Pulmonary artery endothelial cell (primary cell): Measurements from ENCODE around the gene USP28. TPM values are rescaled to one million over a fixed set of nuclear protein-coding genes. Genes with fewer than 3 reads are reported as not detected.
A peak's percentile ranks its signal among the peaks of the same experiment; 100 is the strongest.
"Not testable (repeated sequence)": the region's sequence is repeated elsewhere in the genome, so short reads cannot be mapped to it uniquely, and the experiment has no call there.

Source experiments
- DNase-seq: peaks from one replicate; pipeline ENCODE4 v3.0.0-alpha.2; 2011; ENCODE audit warnings: low read depth, low spot score
- total RNA-seq: library from RNA; depleted of rRNA; stranded (reverse); fragments of >200 nt; gene quantifications from 2 replicates; pipeline ENCODE4 v1.2.3, GENCODE V29; 2014

USP28 gene
- total RNA-seq, 1 donor from 2014 or later = 31.7 TPM

- DNase-seq = not testable (repeated sequence)
Measured at GRCh38 chr11:113879446-113879845, 4.1 kb upstream of the USP28 start.

DNA sequence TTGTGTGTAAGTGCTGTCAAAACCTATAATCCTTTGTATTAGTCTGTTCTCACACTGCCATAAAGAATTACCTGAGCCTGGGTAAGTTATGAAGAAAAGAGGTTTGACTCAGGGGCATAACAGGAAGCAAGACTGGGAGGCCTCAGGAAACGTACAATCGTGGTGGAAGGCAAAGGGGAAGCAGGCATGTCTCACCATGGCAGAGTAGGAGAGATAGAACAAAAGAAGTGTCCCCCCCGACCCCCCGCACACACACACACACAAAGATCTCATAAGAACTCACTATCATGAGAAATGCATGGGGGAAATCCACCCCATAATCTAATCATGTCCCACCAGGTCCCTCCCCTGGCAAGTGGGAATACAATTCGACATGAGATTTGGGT, 2.3 kb upstream of the USP28 start:
- peak; percentile 39 for DNase-seq

DNA sequence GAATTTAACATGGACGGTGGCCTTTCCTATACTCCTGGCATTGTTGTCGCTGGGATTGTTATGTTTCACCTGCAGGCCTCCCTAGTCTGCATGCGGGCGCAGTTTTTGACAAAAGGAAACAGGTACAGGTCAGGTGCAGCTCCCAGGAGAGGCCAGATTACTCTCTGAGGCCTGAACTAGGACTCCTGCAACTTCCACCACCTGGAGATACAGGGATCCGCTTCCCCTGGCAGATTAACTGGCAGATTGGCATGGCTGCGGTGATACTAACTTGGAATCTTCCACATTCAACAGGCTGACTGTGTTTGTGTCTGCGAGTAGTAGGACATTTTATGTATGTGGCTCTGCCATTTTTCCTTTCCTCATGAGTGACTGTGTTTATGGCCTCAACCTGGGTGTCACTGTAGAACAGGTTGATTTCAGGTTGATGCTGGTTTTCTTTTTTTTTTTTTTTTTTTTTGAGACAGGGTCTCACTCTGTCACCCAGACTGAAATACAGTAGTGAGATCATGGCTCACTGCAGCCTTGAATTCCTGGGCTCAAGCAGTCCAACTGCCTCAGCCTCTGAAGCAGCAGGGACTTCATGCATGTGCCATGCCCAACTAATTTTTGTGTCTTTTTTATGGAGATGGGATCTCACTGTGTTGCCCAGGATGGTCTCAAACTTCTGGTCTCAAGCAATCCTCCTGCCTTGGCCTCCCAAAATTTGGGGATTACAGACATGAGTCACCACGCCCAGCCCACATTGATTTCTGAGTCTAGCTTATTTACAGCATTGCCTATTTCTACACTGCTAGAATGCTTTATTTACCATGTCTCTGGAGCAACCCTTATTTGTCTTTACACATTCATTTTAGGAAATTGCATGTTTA, 1.7 kb upstream of the USP28 start:
- no peak for DNase-seq

- no peak for DNase-seq
Measured at GRCh38 chr11:113876074-113876797, 864 bp upstream of the USP28 start.

- no peak for DNase-seq
Measured at GRCh38 chr11:113874581-113875233, 665 bp downstream of the USP28 start.

GRCh38 chr11:113874096-113874495, 1.3 kb downstream of the USP28 start:
- DNase-seq = no peak

DNA sequence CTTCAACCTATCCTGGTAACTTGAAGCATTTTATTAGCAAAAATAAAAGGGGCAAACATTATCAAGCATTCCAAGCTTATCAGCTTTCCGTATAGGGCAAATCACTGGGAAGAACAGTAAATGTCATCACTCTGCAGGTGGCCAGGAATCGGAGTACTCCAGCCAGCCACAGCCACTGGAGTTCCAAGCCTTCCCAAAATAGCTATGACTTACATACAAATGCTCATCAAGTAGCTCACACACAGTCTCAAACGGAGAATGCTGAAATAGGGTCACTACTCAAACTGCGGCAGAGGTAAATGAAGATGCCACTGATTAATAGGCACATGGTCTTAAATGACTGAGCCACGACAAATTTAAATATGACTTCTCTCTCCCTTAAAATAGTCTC, 2.1 kb downstream of the USP28 start:
- no peak for DNase-seq

DNA sequence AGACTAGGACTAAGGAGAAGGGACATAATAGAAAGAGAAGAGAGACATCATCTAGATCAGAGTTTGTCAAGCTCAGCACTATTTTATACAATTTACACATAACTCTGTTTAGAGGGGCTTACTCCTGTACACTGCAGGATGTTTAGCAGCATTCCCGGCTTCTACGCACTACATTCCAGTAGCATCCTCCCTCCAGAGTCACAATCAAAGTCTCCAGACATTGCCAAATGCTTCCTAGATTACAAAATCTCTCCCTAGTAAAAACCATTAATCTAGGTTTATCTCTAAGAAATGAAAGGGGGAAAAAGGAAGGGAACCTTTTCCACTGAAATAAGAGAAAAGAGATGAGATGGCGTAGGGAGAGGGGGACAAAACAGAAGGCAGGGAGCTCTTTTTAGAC, 4.0 kb downstream of the USP28 start:
- DNase-seq = no peak

DNA sequence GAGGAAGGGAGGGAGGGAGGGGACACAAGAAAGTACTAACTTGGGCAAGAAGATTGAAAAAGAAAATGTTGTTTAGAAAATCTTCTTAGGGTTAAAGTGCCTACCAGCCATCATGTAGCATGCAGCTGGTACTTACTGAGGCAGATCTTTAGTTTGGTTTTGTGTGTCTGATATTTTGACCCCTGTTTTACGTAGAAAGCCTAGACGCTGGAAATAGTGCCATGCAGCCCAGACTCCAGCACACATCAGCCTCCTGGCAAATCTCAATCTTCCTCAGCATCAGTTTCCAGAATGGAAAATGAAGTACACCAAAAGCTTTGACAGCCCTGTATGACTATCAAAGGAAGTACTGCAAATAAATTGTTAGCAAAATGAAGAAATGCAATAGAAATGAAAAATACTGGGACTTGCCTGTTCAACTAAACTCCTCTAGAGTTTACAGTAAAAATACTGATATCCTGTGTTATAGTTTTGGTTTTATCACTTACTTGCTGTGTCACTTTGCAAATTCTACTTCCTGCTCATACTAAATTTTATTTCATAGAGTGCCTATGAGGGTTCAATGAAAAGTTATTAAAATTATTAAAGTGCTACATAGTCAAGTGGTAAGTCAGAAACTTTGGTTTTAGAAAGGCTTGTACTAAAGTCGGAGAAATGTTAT, 7.4 kb downstream of the USP28 start:
- DNase-seq = no peak

DNA sequence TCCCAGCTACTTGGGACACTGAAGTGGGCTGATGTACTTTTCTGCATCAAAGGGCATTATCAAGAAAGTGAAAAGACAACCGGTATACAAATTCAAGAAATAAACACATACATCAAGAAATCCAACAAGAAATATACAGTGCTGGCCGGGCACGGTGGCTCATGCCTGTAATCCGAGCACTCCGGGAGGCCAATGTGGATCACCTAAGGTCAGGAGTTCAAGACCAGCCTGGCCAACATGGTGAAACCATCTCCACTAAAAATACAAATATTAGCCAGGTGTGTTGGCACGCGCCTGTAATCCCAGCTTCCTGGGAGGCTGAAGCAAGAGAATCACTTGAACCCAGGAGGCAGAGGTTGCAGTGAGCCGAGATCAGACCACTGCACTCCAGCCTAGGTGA, 9.5 kb downstream of the USP28 start:
- no peak for DNase-seq

GRCh38 chr11:113864410-113864809, 11.0 kb downstream of the USP28 start:
- DNase-seq = no peak

DNA sequence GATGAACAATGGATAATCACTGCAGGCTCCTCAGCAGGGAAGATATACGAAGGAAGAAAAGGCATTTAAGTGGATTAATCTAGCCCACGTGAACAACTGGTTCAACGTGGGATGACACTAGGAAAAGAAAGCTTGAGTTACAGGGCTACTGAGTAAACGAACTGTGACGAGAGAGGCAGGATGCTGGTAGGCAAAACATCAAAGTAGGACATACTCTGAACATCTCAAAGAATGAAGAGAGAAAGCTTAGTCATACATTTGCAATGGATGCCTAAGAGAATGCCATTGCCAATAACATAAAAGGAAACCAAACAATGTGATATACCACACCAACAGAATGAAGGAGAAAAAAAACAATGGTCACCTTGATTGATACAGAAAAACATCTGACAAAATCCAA, 12.9 kb downstream of the USP28 start:
- DNase-seq = no peak

- DNase-seq = no peak
Measured at GRCh38 chr11:113859665-113860064, 15.7 kb downstream of the USP28 start.

DNA sequence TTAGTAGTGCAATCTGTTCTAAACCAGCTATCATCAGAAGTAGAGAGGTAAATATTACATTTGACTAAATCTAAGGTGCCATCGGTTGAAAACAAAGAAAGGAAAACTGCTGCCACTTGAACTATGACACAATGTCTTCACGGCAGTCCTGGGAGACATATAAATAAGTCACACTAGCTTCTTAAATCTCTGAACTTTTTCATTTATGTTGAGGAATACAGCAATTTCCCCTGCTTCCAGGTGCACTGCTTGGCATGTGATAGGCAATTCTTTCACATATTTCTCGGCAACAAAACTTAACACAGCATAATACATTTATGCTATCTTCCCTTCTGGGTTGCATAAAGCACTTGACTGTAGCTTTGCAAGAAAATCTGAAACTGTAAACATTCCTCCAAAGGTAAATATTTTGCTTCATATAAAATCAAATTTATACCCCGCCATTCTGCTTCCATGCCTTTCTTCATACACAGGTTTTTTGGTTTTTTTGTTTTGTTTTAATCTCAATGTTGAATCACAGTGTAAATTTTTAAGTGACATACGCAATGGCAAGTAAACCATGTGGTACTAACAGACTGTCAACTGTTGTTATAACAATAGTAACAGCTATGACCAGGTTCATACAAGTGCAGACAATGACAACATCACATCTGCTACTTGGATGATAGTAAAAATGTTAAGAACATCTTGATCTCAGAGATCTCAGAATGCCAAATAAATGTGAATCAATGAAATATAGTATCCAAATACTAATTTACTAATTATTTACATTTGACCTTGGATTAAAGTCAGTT, 18.2 kb downstream of the USP28 start:
- DNase-seq = no peak

DNA sequence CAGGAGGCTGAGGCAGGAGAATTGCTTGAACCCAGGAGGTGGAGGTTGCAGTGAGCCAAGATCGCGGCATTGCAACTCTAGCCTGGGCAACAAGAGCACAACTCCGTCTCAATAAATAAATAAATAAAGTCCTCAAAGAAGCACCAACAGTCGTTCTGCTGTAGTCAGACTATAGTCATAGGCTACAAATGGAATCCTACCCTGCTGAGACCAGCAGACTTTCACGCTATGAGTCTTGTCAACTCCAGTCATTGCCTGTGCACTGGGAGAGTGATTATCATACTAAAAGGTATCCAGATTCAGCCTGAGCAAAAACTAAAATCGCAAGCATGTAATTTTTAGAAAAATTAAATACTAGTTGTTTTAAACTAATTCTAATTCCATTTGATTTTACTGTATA, 19.6 kb downstream of the USP28 start:
- no peak for DNase-seq

DNA sequence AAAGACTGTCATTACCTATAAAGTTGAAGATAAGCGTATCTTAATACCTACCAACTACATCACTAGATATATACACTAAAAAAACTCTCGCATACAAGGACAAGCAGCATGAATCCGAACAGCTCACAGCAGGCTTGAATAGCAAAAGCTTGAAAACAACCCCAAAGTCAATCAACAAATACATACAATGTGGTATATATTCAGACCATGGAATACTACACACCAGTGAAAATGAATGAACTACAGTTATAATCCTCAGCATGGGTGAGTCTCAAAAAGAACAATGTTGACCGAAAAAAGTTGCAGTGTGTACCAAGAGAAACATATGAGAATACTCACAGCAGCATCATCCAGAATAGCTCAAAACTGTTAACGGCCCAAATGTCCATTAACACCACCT, 25.2 kb downstream of the USP28 start:
- DNase-seq = no peak

GRCh38 chr11:113849713-113850112, 25.7 kb downstream of the USP28 start:
- DNase-seq = no peak

DNA sequence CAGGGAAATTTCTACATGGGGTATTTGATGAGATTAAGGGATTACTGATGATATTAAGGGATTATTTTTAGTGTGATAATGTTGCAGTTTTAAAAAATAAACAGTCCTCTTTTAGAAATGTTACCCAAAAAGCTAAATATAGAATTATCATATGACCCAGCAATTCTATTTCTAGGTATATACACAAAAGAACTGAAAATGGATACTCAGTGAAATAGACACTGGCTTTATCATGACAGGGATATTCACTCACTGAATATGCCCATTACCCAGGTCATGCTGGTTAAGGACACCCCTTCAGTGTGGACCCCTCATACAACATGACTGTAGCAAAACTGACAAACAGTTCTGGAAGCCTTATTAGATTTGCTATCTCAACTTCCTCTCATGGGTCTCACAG, 27.8 kb downstream of the USP28 start:
- no peak for DNase-seq

DNA sequence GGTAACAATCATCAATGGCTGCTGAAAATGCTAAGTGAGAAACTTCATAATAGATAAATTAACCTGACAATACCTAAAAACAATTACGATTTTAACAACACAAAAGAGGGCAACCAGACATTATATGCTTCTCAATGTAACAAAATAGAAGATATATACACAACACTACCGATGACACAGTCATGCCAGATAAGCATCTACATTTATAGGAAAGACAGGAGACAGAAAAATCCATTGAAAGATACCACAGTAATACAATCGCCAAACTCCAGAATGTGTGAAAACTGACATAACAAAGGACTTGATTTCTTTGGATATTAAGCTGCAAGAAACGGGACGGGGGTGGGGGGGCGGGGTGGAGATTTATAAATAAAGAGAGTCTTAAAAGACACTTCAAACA, 28.3 kb downstream of the USP28 start:
- DNase-seq = no peak

- DNase-seq = no peak
Measured at GRCh38 chr11:113841691-113842090, 33.7 kb downstream of the USP28 start.
